SK-N-MC (cell line): ENCODE data around the gene RHOH.

Source experiments
- EZH2 ChIP-seq: fragments of 200-600 bp; sonication (generic); IDR thresholded peaks from one replicate; pipeline ENCODE4 v1.6.1; 2017; ENCODE audit warnings: antibody characterized with exemption
- FOXP2 ChIP-seq: optimal IDR thresholded peaks from 2 replicates; pipeline ENCODE3; 2011; ENCODE audit warnings: mild to moderate bottlenecking, moderate library complexity; ENCODE audit not compliant: insufficient read depth; ENCODE audit errors: extremely low read length, control extremely low read depth
- POLR2AphosphoS5 ChIP-seq: IDR thresholded peaks from 2 replicates; pipeline ENCODE4 v1.6.1; 2012; ENCODE audit warnings: mild to moderate bottlenecking, low read depth, low read length, borderline replicate concordance

GRCh38 chr4:40264995-40265909 is 68.4 kb downstream of the RHOH start:
- TF ChIP-seq POLR2AphosphoS5 (no peak), EZH2 (no peak), FOXP2 (no peak)
